ENCODE data around the gene RBM10. TPM values are rescaled to one million over a fixed set of nuclear protein-coding genes. Genes with fewer than 3 reads are reported as not detected.

The RBM10 gene
- total and polyA plus RNA-seq, 2 donors (not counting 1 experiment from before 2014, with no cell fraction given) = 14.9 to 50.0 TPM

DNA sequence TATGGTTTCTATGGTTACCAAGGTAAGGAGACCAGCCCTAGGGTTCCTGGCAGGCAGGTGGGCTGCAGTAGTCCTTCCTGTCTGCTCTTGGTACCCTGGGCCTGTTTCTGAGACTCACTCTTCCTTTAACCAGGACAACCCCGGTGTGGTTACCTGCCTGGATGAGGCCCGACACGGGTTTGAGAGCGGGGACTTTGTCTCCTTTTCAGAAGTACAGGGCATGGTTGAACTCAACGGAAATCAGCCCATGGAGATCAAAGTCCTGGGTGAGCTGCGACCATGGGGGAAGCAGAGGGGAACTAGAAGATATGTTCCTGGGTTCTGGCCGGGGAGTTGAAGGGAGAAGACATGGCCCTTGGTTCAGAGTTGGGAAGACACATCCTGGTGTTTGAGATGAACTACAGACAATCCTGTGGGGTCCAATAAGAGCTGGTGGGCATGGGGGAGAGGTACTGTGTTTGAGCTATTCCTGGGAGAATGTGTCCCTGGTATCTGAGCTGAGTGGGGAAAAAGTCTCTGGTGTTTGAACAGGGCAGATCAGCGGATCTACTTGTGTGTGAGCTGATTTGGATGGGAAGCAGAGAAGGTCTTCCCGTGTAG is 56.4 kb downstream of the RBM10 start:
- H3K27ac ChIP-seq (ENCODE audit: insufficient read depth, low read length) = no peak overlapping the region
- H2AFZ ChIP-seq (ENCODE audit: low read length) = no peak overlapping the region
- peaks cover 47% of the 10 kb centered on the region for H3K36me3 ChIP-seq (ENCODE audit: control insufficient read depth, insufficient read depth, low read length)
- no peaks in the 10 kb centered on the region for H3K9me3 ChIP-seq (ENCODE audit: control insufficient read depth, insufficient read depth, low read depth, low read length)
- no peak overlapping the region for H3K4me2 ChIP-seq (ENCODE audit: extremely low read depth, insufficient read depth, low read length)
- peaks cover 11% of the 10 kb centered on the region for H3K4me1 ChIP-seq (ENCODE audit: control insufficient read depth, extremely low read depth, insufficient read depth, low read length)
- no peak overlapping the region for H3K4me3 ChIP-seq (replicated peaks in 1 of 4; ENCODE audit: control extremely low read depth in 1 of 4, insufficient read depth in 1 of 4, low read depth in 3 of 4, low read length in 4 of 4)
- H3K27me3 ChIP-seq (ENCODE audit: control insufficient read depth, insufficient read depth, low read length) = no peaks in the 10 kb centered on the region
- TF ChIP-seq EZH2 (IDR thresholded peaks at IDR 0.05; ENCODE audit: low read length, missing control alignments) = no peak
- TF ChIP-seq, protein P1, sequence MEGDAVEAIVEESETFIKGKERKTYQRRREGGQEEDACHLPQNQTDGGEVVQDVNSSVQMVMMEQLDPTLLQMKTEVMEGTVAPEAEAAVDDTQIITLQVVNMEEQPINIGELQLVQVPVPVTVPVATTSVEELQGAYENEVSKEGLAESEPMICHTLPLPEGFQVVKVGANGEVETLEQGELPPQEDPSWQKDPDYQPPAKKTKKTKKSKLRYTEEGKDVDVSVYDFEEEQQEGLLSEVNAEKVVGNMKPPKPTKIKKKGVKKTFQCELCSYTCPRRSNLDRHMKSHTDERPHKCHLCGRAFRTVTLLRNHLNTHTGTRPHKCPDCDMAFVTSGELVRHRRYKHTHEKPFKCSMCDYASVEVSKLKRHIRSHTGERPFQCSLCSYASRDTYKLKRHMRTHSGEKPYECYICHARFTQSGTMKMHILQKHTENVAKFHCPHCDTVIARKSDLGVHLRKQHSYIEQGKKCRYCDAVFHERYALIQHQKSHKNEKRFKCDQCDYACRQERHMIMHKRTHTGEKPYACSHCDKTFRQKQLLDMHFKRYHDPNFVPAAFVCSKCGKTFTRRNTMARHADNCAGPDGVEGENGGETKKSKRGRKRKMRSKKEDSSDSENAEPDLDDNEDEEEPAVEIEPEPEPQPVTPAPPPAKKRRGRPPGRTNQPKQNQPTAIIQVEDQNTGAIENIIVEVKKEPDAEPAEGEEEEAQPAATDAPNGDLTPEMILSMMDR (conservative IDR thresholded peaks at IDR 0.05 in 1 of 2, IDR thresholded peaks at IDR 0.05 in 1 of 2; ENCODE audit: low read depth in 1 of 2, low read length in 2 of 2) = no peak
- H4K20me1 ChIP-seq (ENCODE audit: control insufficient read depth, extremely low read depth, insufficient read depth, low read length) = no peaks in the 10 kb centered on the region
- DNase-seq (ENCODE audit: low read depth in 2 of 2) = no peak
- H3K9ac ChIP-seq (ENCODE audit: insufficient read depth, low read length) = no peak overlapping the region
- peaks cover 41% of the 10 kb centered on the region for H3K79me2 ChIP-seq (ENCODE audit: control insufficient read depth, insufficient read depth, low read length)

DNA sequence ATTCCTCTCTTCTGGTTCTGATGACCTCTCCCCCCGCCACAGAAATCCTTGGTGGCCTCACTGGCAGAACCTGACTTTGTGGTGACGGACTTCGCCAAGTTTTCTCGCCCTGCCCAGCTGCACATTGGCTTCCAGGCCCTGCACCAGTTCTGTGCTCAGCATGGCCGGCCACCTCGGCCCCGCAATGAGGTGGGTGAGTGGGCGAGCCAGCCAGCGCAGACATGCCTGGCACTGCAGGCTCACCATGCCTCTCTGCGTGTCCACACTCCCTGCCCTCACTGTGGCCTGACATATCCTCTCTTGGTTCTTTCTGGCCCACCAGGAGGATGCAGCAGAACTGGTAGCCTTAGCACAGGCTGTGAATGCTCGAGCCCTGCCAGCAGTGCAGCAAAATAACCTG is 57.3 kb downstream of the RBM10 start:
- Histone ChIP-seq H3K36me3 (ENCODE audit: control insufficient read depth, insufficient read depth, low read length) (peaks cover 47% of the 10 kb centered on the region), H3K79me2 (ENCODE audit: control insufficient read depth, insufficient read depth, low read length) (peaks cover 32% of the 10 kb centered on the region), H3K4me3 (replicated peaks in 1 of 4; ENCODE audit: control extremely low read depth in 1 of 4, insufficient read depth in 1 of 4, low read depth in 3 of 4, low read length in 4 of 4) (no peak overlapping the region), H3K4me1 (ENCODE audit: control insufficient read depth, extremely low read depth, insufficient read depth, low read length) (peaks cover 8% of the 10 kb centered on the region), H3K4me2 (ENCODE audit: extremely low read depth, insufficient read depth, low read length) (no peak overlapping the region), H3K27me3 (ENCODE audit: control insufficient read depth, insufficient read depth, low read length) (no peaks in the 10 kb centered on the region), H3K27ac (ENCODE audit: insufficient read depth, low read length) (no peak overlapping the region), H4K20me1 (ENCODE audit: control insufficient read depth, extremely low read depth, insufficient read depth, low read length) (no peaks in the 10 kb centered on the region), H3K9ac (ENCODE audit: insufficient read depth, low read length) (no peak overlapping the region), H2AFZ (ENCODE audit: low read length) (no peak overlapping the region), H3K9me3 (ENCODE audit: control insufficient read depth, insufficient read depth, low read depth, low read length) (no peaks in the 10 kb centered on the region)
- DNase-seq (ENCODE audit: low read depth in 2 of 2) = no peak
- TF ChIP-seq, protein P1 (conservative IDR thresholded peaks at IDR 0.05 in 1 of 2, IDR thresholded peaks at IDR 0.05 in 1 of 2; ENCODE audit: low read depth in 1 of 2, low read length in 2 of 2) = no peak

- H3K36me3 ChIP-seq (ENCODE audit: control insufficient read depth, insufficient read depth, low read length) = peaks cover 49% of the 10 kb centered on the region
- no peak overlapping the region for H3K9ac ChIP-seq (ENCODE audit: insufficient read depth, low read length)
- no peaks in the 10 kb centered on the region for H3K9me3 ChIP-seq (ENCODE audit: control insufficient read depth, insufficient read depth, low read depth, low read length)
- no peak for DNase-seq (ENCODE audit: low read depth in 2 of 2)
- H3K4me2 ChIP-seq (ENCODE audit: extremely low read depth, insufficient read depth, low read length) = no peak overlapping the region
- H3K27ac ChIP-seq (ENCODE audit: insufficient read depth, low read length) = no peak overlapping the region
- H3K4me1 ChIP-seq (ENCODE audit: control insufficient read depth, extremely low read depth, insufficient read depth, low read length) = peaks cover 6% of the 10 kb centered on the region
- no peaks in the 10 kb centered on the region for H3K27me3 ChIP-seq (ENCODE audit: control insufficient read depth, insufficient read depth, low read length)
- no peak overlapping the region for H3K4me3 ChIP-seq (replicated peaks in 1 of 4; ENCODE audit: control extremely low read depth in 1 of 4, insufficient read depth in 1 of 4, low read depth in 3 of 4, low read length in 4 of 4)
- H2AFZ ChIP-seq (ENCODE audit: low read length) = no peak overlapping the region
- no peaks in the 10 kb centered on the region for H4K20me1 ChIP-seq (ENCODE audit: control insufficient read depth, extremely low read depth, insufficient read depth, low read length)
- peaks cover 26% of the 10 kb centered on the region for H3K79me2 ChIP-seq (ENCODE audit: control insufficient read depth, insufficient read depth, low read length)
- TF ChIP-seq, protein P1 (conservative IDR thresholded peaks at IDR 0.05 in 1 of 2, IDR thresholded peaks at IDR 0.05 in 1 of 2; ENCODE audit: low read depth in 1 of 2, low read length in 2 of 2) = no peak
These were observed 57.9 kb downstream of the RBM10 start for GRCh38 chrX:47202877-47203276.

All from fibroblast of lung (primary cell).